GM12878 (cell line): ENCODE measurements around the gene CYP26B1. TPM values are rescaled to one million over a fixed set of nuclear protein-coding genes. Genes with fewer than 3 reads are reported as not detected.

Experiments
- JUNB ChIP-seq: IDR thresholded peaks from 2 replicates; pipeline ENCODE4 v1.6.1; 2016; ENCODE audit warnings: antibody characterized with exemption, mild to moderate bottlenecking
- RELA ChIP-seq: fragments of 450-650 bp; IDR thresholded peaks from 2 replicates; pipeline ENCODE4 v1.8.0; 2014; ENCODE audit warnings: borderline replicate concordance; ENCODE audit not compliant: partially characterized antibody
- ZBED1 ChIP-seq: IDR thresholded peaks from 2 replicates; pipeline ENCODE4 v1.6.1; 2016; ENCODE audit warnings: borderline replicate concordance
- polyA plus RNA-seq, 11 experiments: library from polyadenylated mRNA; depleted of rRNA in 4 of 11; unstranded in 6 of 11; stranded (reverse) in 5 of 11; fragments of >200 nt; fragmentation: Nextera tagmentation in 4 of 11; fragmentation: Illumina TruSeq in 1 of 11; extraction: Ambion mirVana in 4 of 11; extraction: Trizol in 1 of 11; gene quantifications; 1 replicate in 1 of 11; 2 replicates in 10 of 11; pipeline versions ENCODE4 v1.2.1 to v1.2.3, GENCODE V29; 2011 to 2016; ENCODE audit warnings: inconsistent platforms in 2 of 11, missing spikeins in 2 of 11, low read depth in 1 of 11
- total RNA-seq, 4 experiments: library from RNA; depleted of rRNA in 3 of 4; stranded (reverse); fragments of >200 nt in 3 of 4; fragmentation: Illumina TruSeq in 1 of 4; extraction: Trizol in 1 of 4; gene quantifications; 2 replicates each; pipeline versions ENCODE4 v1.2.1 to v1.2.3, GENCODE V29; 2013 to 2021
- TF ChIP-seq, protein P1 (sequence below): fragments of 450-650 bp; formaldehyde crosslinking; IDR thresholded peaks from 2 replicates; pipeline ENCODE4 v1.5.0; 2022; ENCODE audit warnings: mild to moderate bottlenecking, missing genetic modification characterization
- TF ChIP-seq, protein P2 (sequence below): IDR thresholded peaks from 2 replicates; pipeline ENCODE4 v1.6.1; 2012; ENCODE audit warnings: improper control_type of control experiment, low read depth, low read length; ENCODE audit not compliant: insufficient replicate concordance

The CYP26B1 gene
- total and polyA plus RNA-seq, 10 of the 15 experiments (the other 5 are each of a cell fraction or from before 2014, with no cell fraction given) = not detected

DNA sequence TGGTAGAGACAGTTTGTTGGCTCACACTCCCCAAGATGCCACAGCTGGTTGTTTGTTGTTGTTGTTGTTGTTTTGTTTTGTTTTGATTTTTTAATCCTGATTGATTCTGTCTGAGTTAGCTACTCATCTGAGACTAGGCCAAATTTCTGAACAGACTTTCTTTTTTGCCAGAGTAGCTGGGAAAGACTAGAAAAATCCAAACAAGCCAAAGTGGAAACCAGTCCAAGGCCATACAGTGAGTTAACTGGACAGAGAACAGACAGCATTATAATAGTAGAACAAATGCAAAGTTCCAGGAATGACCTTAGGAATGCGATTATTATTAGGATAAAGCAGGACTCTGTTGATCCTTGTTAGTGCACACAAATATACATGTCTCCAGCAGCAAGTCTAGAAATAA is 43.8 kb upstream of the CYP26B1 start (continued):
- TF ChIP-seq, protein P1, sequence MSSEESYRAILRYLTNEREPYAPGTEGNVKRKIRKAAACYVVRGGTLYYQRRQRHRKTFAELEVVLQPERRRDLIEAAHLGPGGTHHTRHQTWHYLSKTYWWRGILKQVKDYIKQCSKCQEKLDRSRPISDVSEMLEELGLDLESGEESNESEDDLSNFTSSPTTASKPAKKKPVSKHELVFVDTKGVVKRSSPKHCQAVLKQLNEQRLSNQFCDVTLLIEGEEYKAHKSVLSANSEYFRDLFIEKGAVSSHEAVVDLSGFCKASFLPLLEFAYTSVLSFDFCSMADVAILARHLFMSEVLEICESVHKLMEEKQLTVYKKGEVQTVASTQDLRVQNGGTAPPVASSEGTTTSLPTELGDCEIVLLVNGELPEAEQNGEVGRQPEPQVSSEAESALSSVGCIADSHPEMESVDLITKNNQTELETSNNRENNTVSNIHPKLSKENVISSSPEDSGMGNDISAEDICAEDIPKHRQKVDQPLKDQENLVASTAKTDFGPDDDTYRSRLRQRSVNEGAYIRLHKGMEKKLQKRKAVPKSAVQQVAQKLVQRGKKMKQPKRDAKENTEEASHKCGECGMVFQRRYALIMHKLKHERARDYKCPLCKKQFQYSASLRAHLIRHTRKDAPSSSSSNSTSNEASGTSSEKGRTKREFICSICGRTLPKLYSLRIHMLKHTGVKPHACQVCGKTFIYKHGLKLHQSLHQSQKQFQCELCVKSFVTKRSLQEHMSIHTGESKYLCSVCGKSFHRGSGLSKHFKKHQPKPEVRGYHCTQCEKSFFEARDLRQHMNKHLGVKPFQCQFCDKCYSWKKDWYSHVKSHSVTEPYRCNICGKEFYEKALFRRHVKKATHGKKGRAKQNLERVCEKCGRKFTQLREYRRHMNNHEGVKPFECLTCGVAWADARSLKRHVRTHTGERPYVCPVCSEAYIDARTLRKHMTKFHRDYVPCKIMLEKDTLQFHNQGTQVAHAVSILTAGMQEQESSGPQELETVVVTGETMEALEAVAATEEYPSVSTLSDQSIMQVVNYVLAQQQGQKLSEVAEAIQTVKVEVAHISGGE = no peak
- TF ChIP-seq JUNB (no peak), ZBED1 (no peak), RELA (no peak)
- TF ChIP-seq, protein P2, sequence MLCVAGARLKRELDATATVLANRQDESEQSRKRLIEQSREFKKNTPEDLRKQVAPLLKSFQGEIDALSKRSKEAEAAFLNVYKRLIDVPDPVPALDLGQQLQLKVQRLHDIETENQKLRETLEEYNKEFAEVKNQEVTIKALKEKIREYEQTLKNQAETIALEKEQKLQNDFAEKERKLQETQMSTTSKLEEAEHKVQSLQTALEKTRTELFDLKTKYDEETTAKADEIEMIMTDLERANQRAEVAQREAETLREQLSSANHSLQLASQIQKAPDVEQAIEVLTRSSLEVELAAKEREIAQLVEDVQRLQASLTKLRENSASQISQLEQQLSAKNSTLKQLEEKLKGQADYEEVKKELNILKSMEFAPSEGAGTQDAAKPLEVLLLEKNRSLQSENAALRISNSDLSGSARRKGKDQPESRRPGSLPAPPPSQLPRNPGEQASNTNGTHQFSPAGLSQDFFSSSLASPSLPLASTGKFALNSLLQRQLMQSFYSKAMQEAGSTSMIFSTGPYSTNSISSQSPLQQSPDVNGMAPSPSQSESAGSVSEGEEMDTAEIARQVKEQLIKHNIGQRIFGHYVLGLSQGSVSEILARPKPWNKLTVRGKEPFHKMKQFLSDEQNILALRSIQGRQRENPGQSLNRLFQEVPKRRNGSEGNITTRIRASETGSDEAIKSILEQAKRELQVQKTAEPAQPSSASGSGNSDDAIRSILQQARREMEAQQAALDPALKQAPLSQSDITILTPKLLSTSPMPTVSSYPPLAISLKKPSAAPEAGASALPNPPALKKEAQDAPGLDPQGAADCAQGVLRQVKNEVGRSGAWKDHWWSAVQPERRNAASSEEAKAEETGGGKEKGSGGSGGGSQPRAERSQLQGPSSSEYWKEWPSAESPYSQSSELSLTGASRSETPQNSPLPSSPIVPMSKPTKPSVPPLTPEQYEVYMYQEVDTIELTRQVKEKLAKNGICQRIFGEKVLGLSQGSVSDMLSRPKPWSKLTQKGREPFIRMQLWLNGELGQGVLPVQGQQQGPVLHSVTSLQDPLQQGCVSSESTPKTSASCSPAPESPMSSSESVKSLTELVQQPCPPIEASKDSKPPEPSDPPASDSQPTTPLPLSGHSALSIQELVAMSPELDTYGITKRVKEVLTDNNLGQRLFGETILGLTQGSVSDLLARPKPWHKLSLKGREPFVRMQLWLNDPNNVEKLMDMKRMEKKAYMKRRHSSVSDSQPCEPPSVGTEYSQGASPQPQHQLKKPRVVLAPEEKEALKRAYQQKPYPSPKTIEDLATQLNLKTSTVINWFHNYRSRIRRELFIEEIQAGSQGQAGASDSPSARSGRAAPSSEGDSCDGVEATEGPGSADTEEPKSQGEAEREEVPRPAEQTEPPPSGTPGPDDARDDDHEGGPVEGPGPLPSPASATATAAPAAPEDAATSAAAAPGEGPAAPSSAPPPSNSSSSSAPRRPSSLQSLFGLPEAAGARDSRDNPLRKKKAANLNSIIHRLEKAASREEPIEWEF = no peak
